NCI-H146 treated with DMSO at 0.1 percent for 48 hours (cell line): ENCODE measurements around the gene RASSF7.
"Not testable (repeated sequence)": the region's sequence is repeated elsewhere in the genome, so short reads cannot be mapped to it uniquely, and the experiment has no call there.

Experiments
- DNase-seq: peaks from one replicate; lab custom pipeline; 2025; ENCODE audit not compliant: unreplicated experiment; lab: John Stamatoyannopoulos, UW

RASSF7 gene

GRCh38 chr11:560305-561147, at the start of gene RASSF7, which contains the start of gene LMNTD2:
Gene RASSF7 (plus strand): TSS chr11:560970. CDS start chr11:561769, 799 bp downstream.
Gene LMNTD2 (minus strand): TSS chr11:560738. CDS start chr11:560716, 22 bp downstream.
- DNase-seq, result peak; percentile 78

- DNase-seq, result no peak
These were observed 47.8 kb upstream of the RASSF7 start for GRCh38 chr11:512761-513595.

- no peak for DNase-seq
These were observed 46.2 kb upstream of the RASSF7 start for GRCh38 chr11:514606-515005.

- DNase-seq, result no peak
These were observed 45.6 kb upstream of the RASSF7 start for GRCh38 chr11:515131-515530.

DNA sequence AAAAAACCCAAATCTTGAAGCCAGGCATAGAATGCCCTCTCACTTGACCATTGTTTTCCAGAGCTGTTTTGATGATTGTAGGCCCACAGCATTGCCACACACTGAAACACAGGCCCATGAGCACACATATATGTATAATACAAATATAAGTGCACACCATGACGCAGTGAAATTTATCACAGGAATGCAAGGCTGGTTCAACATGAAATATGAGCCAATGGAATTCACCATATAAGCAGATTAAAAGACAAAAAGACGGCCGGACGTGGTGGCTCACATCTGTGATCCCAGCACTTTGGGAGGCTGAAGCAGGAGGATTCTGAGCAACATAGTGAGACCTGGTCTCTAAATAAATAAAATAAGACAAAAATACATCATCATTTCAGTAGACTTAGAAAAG, 44.4 kb upstream of the RASSF7 start:
- DNase-seq, result no peak

- DNase-seq, result not testable (repeated sequence)
These were observed 43.7 kb upstream of the RASSF7 start for GRCh38 chr11:516918-517685.

GRCh38 chr11:518463-519202, 42.1 kb upstream of the RASSF7 start:
- DNase-seq, result no peak

DNA sequence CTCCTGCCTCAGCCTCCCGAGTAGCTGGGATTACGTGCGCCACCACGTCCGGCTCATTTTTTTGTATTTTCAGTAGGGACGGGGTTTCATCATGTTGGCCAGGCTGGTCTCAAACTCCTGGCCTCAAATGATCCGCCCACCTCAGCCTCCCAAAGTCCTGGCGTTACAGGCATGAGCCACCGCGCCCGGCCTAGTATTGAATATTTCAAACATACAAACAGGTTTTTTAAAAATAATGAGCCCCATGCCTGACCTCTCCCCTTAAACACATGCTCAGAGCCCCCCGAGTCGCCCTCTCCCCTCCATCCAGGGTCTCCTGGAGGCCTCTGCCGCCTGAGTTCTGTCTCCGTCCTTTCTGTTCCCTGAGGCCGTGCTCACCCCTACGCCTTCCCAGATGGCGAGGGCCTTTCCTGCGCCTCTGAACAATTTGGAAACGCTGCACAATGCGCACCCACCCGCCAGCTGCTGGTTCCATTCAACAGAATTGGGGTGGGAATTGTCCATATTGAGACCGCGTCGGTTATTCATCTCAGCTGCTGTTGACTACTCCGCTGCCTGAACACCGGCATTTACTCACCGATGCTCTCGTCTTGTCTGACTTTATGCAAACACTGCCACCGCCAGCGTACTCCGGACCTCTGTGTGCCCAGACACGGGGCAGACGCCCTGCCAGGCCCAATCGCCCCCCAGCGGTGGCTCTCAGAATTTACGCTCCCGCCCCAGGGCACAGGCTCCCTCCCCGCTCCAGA, 40.2 kb upstream of the RASSF7 start:
- no peak for DNase-seq

GRCh38 chr11:521177-521688, 39.5 kb upstream of the RASSF7 start:
- DNase-seq, result no peak

GRCh38 chr11:526192-526591, 34.6 kb upstream of the RASSF7 start:
- DNase-seq, result no peak

- no peak for DNase-seq
These were observed 32.5 kb upstream of the RASSF7 start for GRCh38 chr11:528166-528814.

DNA sequence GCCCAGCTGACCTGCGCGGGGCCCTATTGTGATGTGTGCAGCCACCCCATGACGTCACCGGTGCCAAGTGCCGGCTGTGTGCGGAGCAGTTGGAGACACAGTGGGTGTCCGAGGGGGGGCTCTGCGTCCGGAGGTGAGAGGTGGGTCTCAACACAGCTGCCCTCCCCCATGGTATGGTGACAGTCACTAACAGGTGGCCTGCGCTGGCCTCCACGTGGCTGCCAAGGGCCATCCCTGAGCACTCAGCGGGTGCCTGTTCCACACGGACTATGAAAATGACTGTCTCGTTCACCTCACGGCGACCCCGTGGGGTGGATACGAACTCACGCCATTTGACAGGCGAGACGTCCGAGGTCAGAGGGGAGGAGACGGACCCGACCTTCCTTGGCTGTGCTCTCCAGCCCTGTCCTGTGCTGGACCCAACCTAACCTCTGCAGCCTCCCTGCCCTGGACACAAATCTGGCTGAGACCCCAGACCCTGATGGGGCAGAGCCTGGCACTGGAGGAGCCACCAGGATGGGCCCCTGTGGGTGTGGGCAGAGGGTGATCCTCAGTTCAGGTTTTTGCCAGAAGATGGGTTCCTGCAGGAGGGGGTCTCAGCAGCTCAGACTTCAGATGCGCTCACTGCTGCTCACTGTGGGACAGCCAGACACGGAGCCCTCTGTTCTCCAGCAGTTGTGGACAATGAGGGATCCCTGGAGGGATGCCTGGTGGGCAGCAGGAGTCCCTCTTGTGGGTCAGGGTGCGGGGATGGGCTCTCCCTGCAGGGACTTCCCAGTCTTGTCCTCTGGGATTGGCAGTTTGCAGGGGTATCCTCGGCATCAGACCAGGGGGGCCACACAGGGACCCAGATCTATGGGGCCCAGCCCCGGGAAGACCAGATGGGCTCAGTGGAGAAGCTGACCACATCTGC, 31.7 kb upstream of the RASSF7 start:
- DNase-seq, result peak; percentile 18

GRCh38 chr11:529728-530411, 30.9 kb upstream of the RASSF7 start:
- DNase-seq, result no peak

GRCh38 chr11:530960-531831, 29.6 kb upstream of the RASSF7 start:
- no peak for DNase-seq

- DNase-seq, result no peak
These were observed 28.7 kb upstream of the RASSF7 start for GRCh38 chr11:531919-532526.

GRCh38 chr11:532527-532985, 28.2 kb upstream of the RASSF7 start:
- no peak for DNase-seq
